Epithelial cell of esophagus (primary cell): ENCODE measurements around the gene SNX13.

Experiments used
- DNase-seq: peaks from one replicate; pipeline ENCODE4 v3.0.0; 2010; ENCODE audit warnings: low read depth
- H3K4me3 ChIP-seq: 2 replicates; pipeline ENCODE4 v1.5.1; 2011; ENCODE audit warnings: mild to moderate bottlenecking, low read length, control low read depth
- CTCF ChIP-seq: IDR thresholded peaks from 2 replicates; pipeline ENCODE4 v1.5.1; 2011; ENCODE audit warnings: low read depth, mild to moderate bottlenecking, low read length, control low read depth, inconsistent platforms; ENCODE audit not compliant: insufficient read depth; ENCODE audit errors: missing control alignments

Gene SNX13

GRCh38 chr7:17940302-17940883 is at the start of gene SNX13:
SNX13 (minus strand) TSS chr7:17940494; CDS start chr7:17940295, 199 bp downstream.
- H3K4me3 ChIP-seq: peak within 1 kb of the TSS; percentile 87

GRCh38 chr7:17989546-17989945 is 49.3 kb upstream of the SNX13 start:
- no peak for TF ChIP-seq CTCF
- no peak overlapping the region for H3K4me3 ChIP-seq
- peak; percentile 19 for DNase-seq

More at GRCh38 chr7:17940302-17940883, at the start of gene SNX13:
- DNase-seq: peak; percentile 94
- TF ChIP-seq CTCF: no peak

GRCh38 chr7:17988858-17989257 is 48.6 kb upstream of the SNX13 start:
- H3K4me3 ChIP-seq: no peak overlapping the region
- no peak for DNase-seq
- no peak for TF ChIP-seq CTCF

- no peak for DNase-seq
- no peak for TF ChIP-seq CTCF
- no peak overlapping the region for H3K4me3 ChIP-seq
Observed at GRCh38 chr7:17988141-17988540, 47.8 kb upstream of the SNX13 start.

GRCh38 chr7:17986851-17987250 is 46.6 kb upstream of the SNX13 start:
- H3K4me3 ChIP-seq: no peak overlapping the region
- TF ChIP-seq CTCF: no peak
- peak; percentile 46 for DNase-seq

GRCh38 chr7:17985473-17986239 is 45.4 kb upstream of the SNX13 start:
- no peak for TF ChIP-seq CTCF
- H3K4me3 ChIP-seq: no peak overlapping the region
- DNase-seq: no peak
